K562 (cell line): Measurements from ENCODE around the gene TNNI2. TPM values are rescaled to one million over a fixed set of nuclear protein-coding genes. Genes with fewer than 3 reads are reported as not detected.
A peak's percentile ranks its signal among the peaks of the same experiment; 100 is the strongest.

ENCODE experiments used
- ATAC-seq: fragments of 200-7000 bp; cut with Tn5 transposase; 3 replicates; pipeline ENCODE4 v1.9.1; 2020; ENCODE audit warnings: moderate library complexity
- BruUV-seq: library from RNA; stranded (reverse); fragments of 400-500 nt; replicated peaks from 2 replicates; lab custom pipeline; 2021; lab: Mats Ljungman, UMichigan
- CTCF ChIA-PET: fragments of 300-600 bp; formaldehyde crosslinking; extraction: SDS; loops from one replicate; lab custom pipeline; 2021; ENCODE audit warnings: low intra/inter-chr PET ratio; lab: Yijun Ruan, JAX
- POLR2A ChIA-PET: fragments of 300-600, 350-650 bp; sonication (Branson Sonifier 250); formaldehyde crosslinking; extraction: SDS; loops from one replicate; lab custom pipeline; 2021; ENCODE audit warnings: antibody characterized with exemption, inconsistent platforms; lab: Yijun Ruan, JAX
- DNase-seq, 4 experiments: peaks; one replicate each; pipeline versions ENCODE4 v3.0.0 to v3.0.0-alpha.2; 2011 to 2018; ENCODE audit warnings: low spot score in 3 of 4, mixed read lengths in 3 of 4; ENCODE audit errors: extremely low read depth in 1 of 4
- FAIRE-seq: peaks from 2 replicates; lab custom pipeline; 2011; peaks lifted over from hg19 to GRCh38; lab: Jason Lieb, UNC
- H2AFZ ChIP-seq: 2 replicates; pipeline ENCODE4 v1.6.0; 2011; ENCODE audit warnings: low read depth, low read length, control low read depth, inconsistent platforms
- H3K27ac ChIP-seq: fragments of 200-600 bp; 3 replicates; pipeline ENCODE4 v1.8.0; 2011; ENCODE audit warnings: low read depth, mild to moderate bottlenecking, control low read depth, inconsistent platforms, low read length, moderate library complexity, mixed read lengths; ENCODE audit errors: extremely low read depth
- H3K27me3 ChIP-seq, 2 experiments: fragments of 300-600 bp in 1 of 2; 2 replicates in 1 of 2; 3 replicates in 1 of 2; pipeline versions ENCODE4 v1.6.0 to v1.8.0; 2011; ENCODE audit warnings: inconsistent platforms in 2 of 2, low read length in 2 of 2, mild to moderate bottlenecking in 1 of 2, mixed read lengths in 1 of 2, moderate library complexity in 1 of 2; ENCODE audit not compliant: control insufficient read depth in 2 of 2, insufficient read depth in 2 of 2
- H3K36me3 ChIP-seq: fragments of 300-600 bp; 3 replicates; pipeline ENCODE4 v1.8.0; 2011; ENCODE audit warnings: mild to moderate bottlenecking, low read length, inconsistent platforms; ENCODE audit not compliant: control insufficient read depth, insufficient read depth
- H3K4me1 ChIP-seq, 2 experiments: fragments of 200-600 bp in 1 of 2; replicated peaks in 1 of 2; 2 replicates in 1 of 2; 3 replicates in 1 of 2; pipeline versions ENCODE4 v1.5.1 to v1.8.0; 2011; ENCODE audit warnings: inconsistent platforms in 2 of 2, low read length in 2 of 2, mild to moderate bottlenecking in 1 of 2, mixed read lengths in 1 of 2, moderate library complexity in 1 of 2; ENCODE audit not compliant: control insufficient read depth in 2 of 2, insufficient read depth in 2 of 2
- H3K4me2 ChIP-seq: 2 replicates; pipeline ENCODE4 v1.6.1; 2011; ENCODE audit warnings: low read length, control low read depth, inconsistent platforms, mixed read lengths; ENCODE audit not compliant: insufficient read depth
- H3K4me3 ChIP-seq: fragments of 200-600 bp; sonication (generic), shearing (Covaris generic); 2 replicates; pipeline ENCODE4 v1.5.1; 2016; ENCODE audit warnings: control low read depth, inconsistent platforms
- H3K79me2 ChIP-seq: fragments of 200-600 bp; 3 replicates; pipeline ENCODE4 v1.8.0; 2011; ENCODE audit warnings: low read length, inconsistent platforms; ENCODE audit not compliant: control insufficient read depth, insufficient read depth
- H3K9ac ChIP-seq, 2 experiments: 2 replicates each; pipeline versions ENCODE4 v1.6.0 to v1.6.1; 2011; ENCODE audit warnings: low read depth in 2 of 2, low read length in 2 of 2, control low read depth in 1 of 2, inconsistent platforms in 1 of 2, mild to moderate bottlenecking in 1 of 2, mixed read lengths in 1 of 2; ENCODE audit not compliant: insufficient read depth in 1 of 2
- H3K9me1 ChIP-seq: one replicate; pipeline ENCODE4 v1.6.0; 2011; ENCODE audit warnings: inconsistent platforms, mild to moderate bottlenecking, low read length, moderate library complexity; ENCODE audit not compliant: control insufficient read depth, insufficient read depth
- H3K9me3 ChIP-seq: replicated peaks from 2 replicates; pipeline ENCODE4 v1.5.1; 2011; ENCODE audit warnings: low read depth, low read length, inconsistent platforms; ENCODE audit not compliant: control insufficient read depth, insufficient read depth
- H4K20me1 ChIP-seq: replicated peaks from 2 replicates; pipeline ENCODE4 v1.6.1; 2011; ENCODE audit warnings: low read length, inconsistent platforms, mixed read lengths; ENCODE audit not compliant: control insufficient read depth, insufficient read depth
- HBP1 ChIP-seq: fragments of 450-650 bp; formaldehyde crosslinking; IDR thresholded peaks from 2 replicates; pipeline ENCODE4 v1.4.0; 2022; ENCODE audit warnings: missing genetic modification characterization
- HMGN3 ChIP-seq: IDR thresholded peaks from 2 replicates; pipeline ENCODE4 v1.6.1; 2011; ENCODE audit warnings: borderline replicate concordance, low read depth, mild to moderate bottlenecking, mixed read lengths, low read length; ENCODE audit not compliant: insufficient read length; ENCODE audit errors: extremely low read depth
- KLF16 ChIP-seq: IDR thresholded peaks from 2 replicates; pipeline ENCODE4 v1.6.1; 2016; ENCODE audit warnings: antibody characterized with exemption
- MAZ ChIP-seq, 2 experiments: fragments of 450-650 bp in 1 of 2; sonication (generic) in 1 of 2; formaldehyde crosslinking; IDR thresholded peaks in 1 of 2; conservative IDR thresholded peaks in 1 of 2; 2 replicates each; pipeline versions ENCODE4 v1.4.0 to v1.5.0; 2020; ENCODE audit warnings: mild to moderate bottlenecking in 1 of 2, missing genetic modification reagents in 1 of 2
- NFIC ChIP-seq: fragments of 450-650 bp; IDR thresholded peaks from 2 replicates; pipeline ENCODE4 v1.6.1; 2017; ENCODE audit warnings: mild to moderate bottlenecking, inconsistent platforms
- PCBP1 ChIP-seq: fragments of 200-400 bp; formaldehyde crosslinking; IDR thresholded peaks from 2 replicates; pipeline ENCODE4 v1.6.1; 2018; ENCODE audit warnings: mild to moderate bottlenecking, low read depth, low read length; ENCODE audit not compliant: poor library complexity, severe bottlenecking
- PHB2 ChIP-seq: fragments of 450-650 bp; IDR thresholded peaks from 2 replicates; pipeline ENCODE4 v1.6.1; 2017; ENCODE audit warnings: low read depth
- POLR2AphosphoS2 ChIP-seq: IDR thresholded peaks from 2 replicates; pipeline ENCODE4 v1.6.1; 2012; ENCODE audit warnings: low read length, improper control_type of control experiment
- STAT5B ChIP-seq: fragments of 250-450 bp; sonication (Bioruptor Pico); IDR thresholded peaks from 2 replicates; pipeline ENCODE4 v1.8.0; 2021; ENCODE audit warnings: mild to moderate bottlenecking, inconsistent platforms
- THRA ChIP-seq: fragments of 450-650 bp; IDR thresholded peaks from 2 replicates; pipeline ENCODE4 v1.6.1; 2017; ENCODE audit warnings: mild to moderate bottlenecking, moderate library complexity
- ZNF143 ChIP-seq: sonication (generic); formaldehyde crosslinking; IDR thresholded peaks from 2 replicates; pipeline ENCODE4 v1.9.0; 2022; ENCODE audit warnings: mild to moderate bottlenecking, missing genetic modification reagents
- ZNF280A ChIP-seq: fragments of 450-650 bp; IDR thresholded peaks from 2 replicates; pipeline ENCODE4 v1.6.1; 2018; ENCODE audit warnings: mild to moderate bottlenecking, low read depth; ENCODE audit not compliant: partially characterized antibody
- ZNF354B ChIP-seq: fragments of 250-450 bp; sonication (Bioruptor Pico); IDR thresholded peaks from 2 replicates; pipeline ENCODE4 v1.4.0; 2020
- WGBS: fragments of 100-300 bp; shearing (Covaris generic); methylation state at CpG from one replicate; pipeline ENCODE4 v1.1.6; 2016; ENCODE audit warnings: low coverage, mixed read lengths; ENCODE audit not compliant: insufficient coverage; ENCODE audit errors: missing lambda C conversion rate; 5-methylcytosine and 5-hydroxymethylcytosine counted together
- in situ Hi-C: fragments of 300-500 bp; cut with MboI; formaldehyde crosslinking; loops from 4 replicates; pipeline ENCODE4 v1.15.0; 2018; ENCODE audit warnings: inconsistent platforms, mixed read lengths
- intact Hi-C: fragments of 100-400 bp; cut with micrococcal nuclease; formaldehyde crosslinking; loops from 2 replicates; pipeline ENCODE4 v1.14.2; 2022
- polyA plus RNA-seq, 8 experiments: library from polyadenylated mRNA; depleted of rRNA in 4 of 8; stranded (reverse) in 5 of 8; unstranded in 3 of 8; fragments of >200 nt; fragmentation: Nextera tagmentation in 2 of 8; fragmentation: Illumina TruSeq in 1 of 8; extraction: Ambion mirVana in 2 of 8; extraction: Trizol in 1 of 8; gene quantifications; 2 replicates each; pipeline versions ENCODE4 v1.2.1 to v1.2.3, GENCODE V29; 2011 to 2014; ENCODE audit warnings: inconsistent platforms in 1 of 8, missing spikeins in 1 of 8
- total RNA-seq, 7 experiments: library from RNA; depleted of rRNA in 6 of 7; stranded (reverse); fragments of >200 nt in 6 of 7; fragmentation: Illumina TruSeq in 2 of 7; extraction: Trizol in 2 of 7; gene quantifications; 2 replicates each; pipeline versions ENCODE4 v1.2.1 to v1.2.3, GENCODE V29; 2011 to 2021; ENCODE audit warnings: low replicate concordance in 1 of 7

Gene TNNI2
- total and polyA plus RNA-seq, 9 of the 15 experiments (the other 6 are each of a cell fraction or from before 2014, with no cell fraction given), result not detected

GRCh38 chr11:1882265-1883238 lies 43.8 kb downstream of the TNNI2 start:
- ChIA-PET POLR2A (interaction anchor here (0.6 to 0.7 kb wide), 2 partner anchors 11 to 60 kb away, joined by 3 read pairs; no protein-coding TSS in a partner anchor), CTCF (interaction anchor here (0.6 to 6.5 kb wide), 5 partner anchors 51 to 270 kb away, joined by 3 to 93 read pairs (median 4); partner anchors contain the start of gene H19)
- Histone ChIP-seq H3K4me3 (no peak overlapping the region), H3K9ac (no peak overlapping the region), H3K36me3 (no peaks in the 10 kb centered on the region), H3K9me1 (no peaks in the 10 kb centered on the region), H4K20me1 (0 out of 2 replicates have a peak, but pooled peaks cover 7% of the 10 kb centered on the region), H2AFZ (no peak overlapping the region), H3K79me2 (no peaks in the 10 kb centered on the region), H3K27me3 (peaks cover 3 to 47% of the 10 kb centered on the region in 2 experiments; a peak in 3 of 5 replicates), H3K27ac (no peak overlapping the region), H3K4me2 (no peak overlapping the region), H3K4me1 (peaks cover 0 to 27% of the 10 kb centered on the region in 2 experiments; a peak in 2 of 5 replicates), H3K9me3 (no peaks in the 10 kb centered on the region)
- in situ Hi-C loops, result loop anchor here (5.0 kb wide), 1 partner anchor 35 kb away; the partner anchor contains the start of gene TNNT3
- ATAC-seq (peak; percentile 98), DNase-seq (peak; percentile 86 to 91 (median 90)), FAIRE-seq (peak; percentile 79)
- BruUV-seq, result no TSS peak
- 17% methylated on average over 16 of the region's 23 CpGs for WGBS
- intact Hi-C loops, result loop anchor here (1.0 to 2.0 kb wide), 2 partner anchors 46 to 230 kb away; no protein-coding TSS in a partner anchor
- TF ChIP-seq NFIC (peak; percentile 42; the same call in 1 of the 2 replicates), KLF16 (no peak), HBP1 (no peak), HMGN3 (peak; percentile 42), POLR2AphosphoS2 (no peak), MAZ (CRISPR knock-in tag; conservative IDR thresholded peaks at IDR 0.05 in 1 of 2, IDR thresholded peaks at IDR 0.05 in 1 of 2) (peak; percentile 30 to 38; a peak in 1 of 4 replicates), ZNF280A (no peak), STAT5B (CRISPR knock-in tag) (no peak), PHB2 (no peak), ZNF354B (CRISPR knock-in tag) (no peak), ZNF143 (CRISPR knock-in tag) (no peak), PCBP1 (no peak), THRA (no peak)
